Cerebellar cortex (tissue), 1 donor: ENCODE results near the gene NINJ1.

ENCODE experiments used
- DNase-seq: peaks from one replicate; pipeline ENCODE4 v3.0.0-alpha.2; 2015; ENCODE audit warnings: low spot score

Gene NINJ1

GRCh38 chr9:93100276-93100636 is 33.8 kb downstream of the NINJ1 start:
- DNase-seq: no peak

GRCh38 chr9:93099551-93100275 is 34.3 kb downstream of the NINJ1 start:
- DNase-seq: peak; percentile 66

GRCh38 chr9:93098236-93098946 is 35.7 kb downstream of the NINJ1 start:
- DNase-seq: peak; percentile 82

- no peak for DNase-seq
These were observed 36.4 kb downstream of the NINJ1 start for GRCh38 chr9:93097511-93098201.

DNA sequence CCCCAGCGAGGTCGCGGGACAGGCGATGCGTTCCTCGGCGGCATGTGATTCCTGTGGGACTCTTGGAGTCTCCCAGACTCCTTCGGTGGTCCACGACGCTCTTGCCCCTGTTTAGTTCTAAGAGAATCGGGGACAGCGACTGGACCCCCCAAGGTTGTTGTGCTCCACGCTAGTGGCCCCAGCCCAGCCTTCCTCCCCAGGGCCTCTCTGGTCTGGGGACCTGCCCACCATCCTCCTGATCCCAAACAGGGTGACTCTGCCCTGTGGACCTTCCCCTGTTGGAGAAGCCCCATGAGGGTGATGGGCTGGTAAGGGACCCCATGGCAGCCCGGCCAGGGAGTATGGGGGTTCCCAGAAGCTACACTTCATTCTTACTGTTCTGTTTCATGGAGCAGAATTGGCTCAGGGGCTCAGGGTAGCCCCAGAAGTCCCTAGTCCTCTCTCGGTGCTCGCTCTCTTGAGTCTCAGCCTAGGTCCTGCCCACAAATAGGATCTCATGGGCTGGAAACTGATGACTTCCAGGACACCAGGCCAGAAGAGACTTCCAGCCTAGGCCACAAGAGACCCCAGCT is 37.2 kb downstream of the NINJ1 start:
- no peak for DNase-seq

DNA sequence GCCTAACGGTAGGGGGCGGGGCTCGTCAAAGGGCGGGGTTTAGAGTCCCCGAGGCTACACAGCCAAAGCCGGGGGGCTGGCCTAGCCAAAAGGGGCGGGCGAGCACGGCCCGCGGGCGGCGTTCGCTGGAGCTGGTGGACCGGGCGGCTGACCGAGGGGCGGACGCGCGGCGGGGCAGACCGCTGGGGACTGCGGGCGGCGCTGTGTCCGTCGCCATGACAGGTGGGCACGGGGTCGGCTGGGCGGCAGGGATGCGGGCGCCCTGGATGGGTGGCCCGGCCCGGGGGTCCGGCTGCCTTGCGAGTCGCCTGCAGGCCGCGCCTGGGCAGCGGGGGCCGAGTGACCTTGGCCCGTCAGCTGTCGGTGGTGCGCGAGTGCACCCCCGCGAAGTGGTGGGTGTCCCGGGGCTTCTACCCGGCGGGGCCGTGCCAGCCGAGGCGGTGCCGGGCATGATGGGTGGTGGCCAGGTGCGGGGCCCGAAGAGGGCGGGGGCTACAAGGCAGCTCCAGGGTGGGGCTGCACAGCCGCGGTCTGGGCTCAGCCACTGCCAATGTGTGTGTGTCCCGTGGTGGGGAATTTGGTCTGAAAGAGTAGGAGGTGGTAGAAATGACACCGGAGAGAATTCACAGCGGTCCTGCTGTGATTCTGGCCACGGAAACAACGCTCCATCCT is 37.8 kb downstream of the NINJ1 start, which contains the start of gene CARD19:
TSS of gene CARD19 (plus strand) at position 87 of the 672 bp plus-strand sequence. CDS start at position 216, 129 bp downstream.
- DNase-seq: peak; percentile 42

DNA sequence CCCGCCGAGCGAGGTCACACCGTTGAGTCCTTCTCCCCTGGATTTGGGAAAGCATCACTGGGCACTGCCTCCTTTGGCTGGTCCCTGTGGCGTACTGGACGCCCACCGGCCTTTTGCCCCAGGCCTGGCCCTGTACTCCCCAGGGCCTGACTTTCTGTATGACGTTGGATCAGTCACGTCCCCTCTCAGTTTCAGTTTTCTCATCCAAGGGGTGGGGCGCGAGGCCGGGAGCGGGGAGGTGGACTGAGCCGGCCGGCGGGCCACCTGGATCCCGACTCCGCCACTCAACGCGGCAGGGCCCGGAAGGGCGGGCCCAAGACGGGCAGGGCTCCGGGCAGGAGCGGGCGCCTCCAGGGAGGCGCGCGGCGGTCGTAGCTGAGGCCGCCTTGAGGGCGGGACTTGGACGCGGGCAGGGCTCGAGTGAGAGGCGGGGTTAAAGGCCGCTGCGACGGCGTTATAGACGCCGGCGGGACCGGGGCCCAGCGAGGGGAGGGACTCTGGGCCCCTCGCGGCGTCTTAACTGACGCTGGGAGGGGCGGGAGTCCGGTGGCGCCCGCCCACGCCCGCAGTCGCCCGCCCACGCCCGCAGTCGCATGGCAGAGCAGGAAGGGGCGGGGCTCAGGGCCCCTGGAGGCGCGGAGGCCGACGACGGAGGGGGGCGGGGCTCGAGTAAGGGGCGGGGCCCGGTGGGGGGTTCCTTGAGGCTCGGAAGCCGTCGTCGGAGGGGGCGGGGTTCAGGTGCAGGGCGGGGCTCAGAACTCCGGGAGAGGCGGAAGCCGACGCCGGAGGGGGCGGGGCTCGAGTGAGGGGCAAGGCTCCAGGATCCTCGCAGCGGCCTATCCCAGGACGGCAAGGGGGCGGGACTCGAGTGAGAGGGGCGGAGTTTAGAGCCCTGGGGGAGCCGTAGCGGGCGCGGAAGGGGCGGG is 38.6 kb downstream of the NINJ1 start:
- DNase-seq: peak; percentile 99

DNA sequence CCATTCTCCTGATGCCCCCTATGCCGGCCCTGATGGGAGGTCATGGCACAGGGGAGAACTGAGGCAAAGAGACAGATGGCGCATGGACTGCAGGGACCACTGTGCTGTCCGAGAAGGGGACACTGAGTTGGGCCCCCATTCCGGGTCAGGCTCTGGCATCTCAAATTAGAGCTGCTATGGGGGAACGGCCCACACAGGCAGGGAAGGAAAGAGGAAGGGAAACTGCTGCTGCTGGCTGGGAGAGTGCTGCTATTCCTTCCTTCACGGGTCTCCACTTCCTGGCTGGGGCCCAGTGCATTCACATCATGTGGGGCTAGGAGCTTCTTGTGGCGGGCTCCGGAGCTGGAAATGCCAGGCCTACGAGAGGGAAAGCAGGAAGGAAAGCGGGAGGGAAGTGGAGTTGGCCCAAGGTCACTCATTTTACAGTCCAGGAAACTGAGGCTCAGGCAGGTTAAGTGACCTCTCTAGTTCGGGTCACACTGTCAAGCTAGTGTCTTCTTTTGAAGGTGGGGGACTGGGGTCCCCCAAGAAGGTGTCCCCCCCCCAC is 39.3 kb downstream of the NINJ1 start:
- no peak for DNase-seq

- no peak for DNase-seq
These were observed 40.0 kb downstream of the NINJ1 start for GRCh38 chr9:93093877-93094657.

GRCh38 chr9:93093127-93093876 is 40.7 kb downstream of the NINJ1 start:
- DNase-seq: no peak

DNA sequence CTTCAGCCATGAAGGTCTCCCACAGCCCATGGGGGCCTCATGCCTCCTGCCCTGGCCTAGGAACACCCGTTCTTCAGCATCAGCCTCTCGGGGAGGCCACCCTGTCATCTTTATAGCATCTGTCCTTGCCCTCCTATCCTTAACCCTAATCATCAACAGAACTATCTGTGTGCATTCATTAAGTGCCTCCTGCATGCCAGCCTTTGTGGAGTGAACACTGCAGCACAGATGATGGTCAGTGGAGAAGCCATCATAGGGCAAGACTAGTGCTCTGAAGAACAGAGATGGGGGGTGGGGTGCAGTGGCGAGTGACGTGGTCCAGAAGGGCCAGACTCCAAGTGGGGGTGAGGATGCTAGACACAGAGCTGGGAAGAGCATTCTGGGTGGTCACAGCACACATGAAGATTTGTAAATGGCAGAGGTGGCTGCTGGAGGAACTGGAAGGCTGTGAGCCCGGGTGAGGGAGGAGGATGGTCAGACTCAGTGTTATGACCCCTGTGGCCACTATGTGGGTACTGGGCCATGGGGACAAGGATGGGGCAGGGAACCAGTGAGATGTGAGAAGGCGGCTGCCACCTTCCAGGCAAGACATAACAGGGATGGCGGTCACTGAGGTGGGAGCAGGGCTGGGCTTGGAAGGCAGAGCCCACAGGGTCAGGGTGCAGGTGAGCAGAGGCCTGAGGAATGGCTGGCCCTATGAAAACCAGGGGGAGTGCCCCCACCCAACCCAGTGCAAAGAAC is 41.6 kb downstream of the NINJ1 start:
- no peak for DNase-seq

- DNase-seq: no peak
These were observed 42.5 kb downstream of the NINJ1 start for GRCh38 chr9:93091453-93092081.

DNA sequence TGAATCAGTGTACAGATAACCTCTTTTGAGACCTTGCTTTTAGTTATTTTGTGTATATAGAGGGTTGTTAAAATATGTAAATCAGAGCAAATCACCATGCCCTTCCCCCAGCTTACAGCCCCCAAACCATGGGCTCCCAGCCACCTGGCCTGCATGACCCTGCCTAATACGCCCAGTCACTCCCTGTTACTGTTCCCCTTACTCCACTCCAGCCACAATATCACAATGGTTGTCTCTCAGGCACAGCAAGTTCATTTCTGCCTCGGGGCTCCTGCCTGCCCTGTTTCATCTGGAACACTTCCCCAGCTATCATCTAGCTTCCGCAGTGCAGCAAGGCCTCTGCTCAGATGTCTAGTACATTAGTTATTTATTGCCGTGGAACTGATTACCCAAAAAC is 43.0 kb downstream of the NINJ1 start:
- no peak for DNase-seq

- no peak for DNase-seq
These were observed 43.9 kb downstream of the NINJ1 start for GRCh38 chr9:93090091-93090655.

DNA sequence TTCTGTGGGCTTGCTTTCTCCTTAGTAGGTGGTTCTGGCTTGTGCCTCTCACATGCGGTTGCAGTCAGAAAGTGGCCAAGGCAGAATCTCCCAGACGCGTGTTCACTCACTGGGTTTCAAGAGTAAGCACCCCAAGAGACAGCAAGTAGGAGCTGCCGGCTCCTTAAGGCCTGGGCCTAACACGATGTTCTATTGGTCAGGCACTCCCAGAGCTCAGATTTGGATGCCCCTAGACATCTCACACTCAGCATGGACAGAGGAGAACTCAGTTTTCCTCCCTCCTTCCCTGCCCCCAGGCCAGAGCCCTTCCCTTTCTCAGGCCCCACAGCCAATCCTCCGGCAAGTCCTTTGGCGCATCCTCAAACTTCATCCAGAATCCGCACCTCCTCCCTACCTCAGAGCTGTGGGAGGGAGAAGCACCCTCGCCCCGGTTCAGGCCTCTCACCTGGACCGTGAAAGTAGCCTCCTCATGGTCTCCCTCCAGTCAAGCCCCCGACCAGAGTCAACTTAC is 44.5 kb downstream of the NINJ1 start:
- DNase-seq: no peak

- no peak for DNase-seq
These were observed 45.0 kb downstream of the NINJ1 start for GRCh38 chr9:93089024-93089423.

DNA sequence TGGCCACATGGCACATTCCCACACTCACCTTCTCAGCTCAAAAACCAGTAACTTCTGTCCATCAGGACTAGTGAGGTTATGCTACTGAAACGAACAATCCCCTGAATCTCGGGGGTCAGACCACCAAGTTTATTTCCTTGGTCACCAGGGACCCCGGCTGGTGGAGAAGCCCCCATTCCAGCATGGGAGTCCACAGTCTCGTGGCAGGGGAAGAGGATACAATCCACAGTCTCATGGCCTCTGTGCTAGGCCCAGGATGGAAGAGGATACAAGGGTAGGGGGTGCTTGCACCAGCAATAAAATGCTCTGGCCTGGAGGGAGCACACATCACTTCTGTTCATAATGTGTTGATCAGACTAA is 45.4 kb downstream of the NINJ1 start:
- DNase-seq: no peak
